Esophagus squamous epithelium (tissue), 4 donors: ENCODE results near the gene CTDSPL.

Experiments
- CTCF ChIP-seq, 6 experiments: fragments of 450-650 bp in 4 of 6; fragments of 200-600 bp in 2 of 6; sonication (generic) in 2 of 6; IDR thresholded peaks; one replicate each; pipeline ENCODE4 v1.5.1; 2016 to 2019; ENCODE audit warnings: antibody characterized with exemption in 6 of 6, mild to moderate bottlenecking in 4 of 6, moderate library complexity in 4 of 6
- POLR2A ChIP-seq, 4 donors: fragments of 450-650 bp; IDR thresholded peaks; one replicate each; pipeline ENCODE4 v1.6.1; 2017; ENCODE audit warnings: antibody characterized with exemption in 4 of 4, mild to moderate bottlenecking in 4 of 4, moderate library complexity in 3 of 4

GRCh38 chr3:37937156-37937555, 75.5 kb downstream of the CTDSPL start:
- TF ChIP-seq CTCF (IDR thresholded peaks at IDR 0.05), result no peak
- no peak for TF ChIP-seq POLR2A (IDR thresholded peaks at IDR 0.05)
